NB4 (cell line): Measurements from ENCODE around the gene ARG1.

Experiments used
- CTCF ChIP-seq: IDR thresholded peaks from one replicate; pipeline ENCODE4 v1.5.1; 2012; ENCODE audit warnings: low read depth, low read length
- POLR2A ChIP-seq: IDR thresholded peaks from 2 replicates; pipeline ENCODE4 v1.6.1; 2011; ENCODE audit warnings: mild to moderate bottlenecking; ENCODE audit not compliant: insufficient read length; ENCODE audit errors: extremely low read depth

GRCh38 chr6:131628726-131629125, 55.7 kb downstream of the ARG1 start:
- no peak for TF ChIP-seq POLR2A
- no peak for TF ChIP-seq CTCF
